ENCODE measurements around the gene LCP2. TPM values are rescaled to one million over a fixed set of nuclear protein-coding genes. Genes with fewer than 3 reads are reported as not detected.

Gene LCP2
- polyA plus RNA-seq, 2 of the 4 experiments (the other 2 are of a cell fraction) = not detected

DNA sequence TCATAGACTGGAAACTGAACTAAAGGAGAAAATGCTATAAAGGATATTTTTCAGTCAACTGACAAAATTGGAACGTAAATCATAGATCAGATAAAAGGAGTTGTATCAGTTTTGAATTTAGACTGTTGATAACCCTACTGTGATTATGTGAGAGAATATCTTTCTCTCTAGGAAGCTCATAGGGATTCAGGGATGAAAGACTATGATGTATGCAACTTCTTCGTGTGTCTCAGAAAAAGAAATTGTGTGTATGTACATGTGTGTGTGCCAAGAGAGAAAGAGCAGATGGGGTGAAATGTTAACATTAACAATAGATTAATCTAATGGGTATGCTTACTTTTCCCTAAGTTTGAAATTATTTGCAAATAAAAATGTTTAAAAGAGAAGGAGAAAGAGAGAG lies 95.5 kb downstream of the LCP2 start:
- POLR2A ChIA-PET = no interaction called here
- no peaks in the 10 kb centered on the region for H3K4me1 ChIP-seq
- H3K4me2 ChIP-seq = no peak overlapping the region
- no peaks in the 10 kb centered on the region for H3K9me3 ChIP-seq
- WGBS (ENCODE audit: missing lambda C conversion rate) = 48% methylated on average over 2 of the region's 2 CpGs
- no peak overlapping the region for H3K27ac ChIP-seq
- ATAC-seq (no peak), FAIRE-seq (no peak), DNase-seq (ENCODE audit: low read depth in 1 of 2, low spot score in 1 of 2) (no peak)
- no peak for TF ChIP-seq ZSCAN20 (CRISPR knock-in tag; IDR thresholded peaks at IDR 0.05)
- TF ChIP-seq HOXB13 (CRISPR knock-in tag; IDR thresholded peaks at IDR 0.05; ENCODE audit: low read depth) = no peak
- TF ChIP-seq EHF (CRISPR knock-in tag; IDR thresholded peaks at IDR 0.05) = no peak
- no peak for TF ChIP-seq HOXB5 (CRISPR knock-in tag; IDR thresholded peaks at IDR 0.05)
- TF ChIP-seq NFE2L2 (conservative IDR thresholded peaks at IDR 0.05; ENCODE audit: low read length) = no peak
- TF ChIP-seq FOXS1 (CRISPR knock-in tag; IDR thresholded peaks at IDR 0.05) = no peak
- TF ChIP-seq, protein P1, sequence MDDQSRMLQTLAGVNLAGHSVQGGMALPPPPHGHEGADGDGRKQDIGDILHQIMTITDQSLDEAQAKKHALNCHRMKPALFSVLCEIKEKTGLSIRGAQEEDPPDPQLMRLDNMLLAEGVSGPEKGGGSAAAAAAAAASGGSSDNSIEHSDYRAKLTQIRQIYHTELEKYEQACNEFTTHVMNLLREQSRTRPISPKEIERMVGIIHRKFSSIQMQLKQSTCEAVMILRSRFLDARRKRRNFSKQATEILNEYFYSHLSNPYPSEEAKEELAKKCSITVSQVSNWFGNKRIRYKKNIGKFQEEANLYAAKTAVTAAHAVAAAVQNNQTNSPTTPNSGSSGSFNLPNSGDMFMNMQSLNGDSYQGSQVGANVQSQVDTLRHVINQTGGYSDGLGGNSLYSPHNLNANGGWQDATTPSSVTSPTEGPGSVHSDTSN (IDR thresholded peaks at IDR 0.05) = no peak
- no peak for TF ChIP-seq SMC3 (IDR thresholded peaks at IDR 0.05)
- TF ChIP-seq, protein P2, sequence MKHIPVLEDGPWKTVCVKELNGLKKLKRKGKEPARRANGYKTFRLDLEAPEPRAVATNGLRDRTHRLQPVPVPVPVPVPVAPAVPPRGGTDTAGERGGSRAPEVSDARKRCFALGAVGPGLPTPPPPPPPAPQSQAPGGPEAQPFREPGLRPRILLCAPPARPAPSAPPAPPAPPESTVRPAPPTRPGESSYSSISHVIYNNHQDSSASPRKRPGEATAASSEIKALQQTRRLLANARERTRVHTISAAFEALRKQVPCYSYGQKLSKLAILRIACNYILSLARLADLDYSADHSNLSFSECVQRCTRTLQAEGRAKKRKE (CRISPR knock-in tag; IDR thresholded peaks at IDR 0.05; ENCODE audit: low read depth) = no peak
- no peak for TF ChIP-seq RCOR1 (IDR thresholded peaks at IDR 0.05; ENCODE audit: low read depth, low read length)
- TF ChIP-seq POLR2AphosphoS2 (conservative IDR thresholded peaks at IDR 0.05; ENCODE audit: low read length) = no peak
- no peak for TF ChIP-seq JUN (IDR thresholded peaks at IDR 0.05)
- no peak for TF ChIP-seq HOXA7 (CRISPR knock-in tag; IDR thresholded peaks at IDR 0.05)
- TF ChIP-seq EHMT2 (IDR thresholded peaks at IDR 0.05; ENCODE audit: low read depth) = no peak
- TF ChIP-seq KDM5A (IDR thresholded peaks at IDR 0.05) = no peak
- H3K4me3 ChIP-seq = no peak overlapping the region
- CTCF ChIA-PET = interaction anchor here (1.3 to 2.7 kb wide), 2 partner anchors 18 to 24 kb away, joined by 3 to 18 read pairs; no protein-coding TSS in a partner anchor

DNA sequence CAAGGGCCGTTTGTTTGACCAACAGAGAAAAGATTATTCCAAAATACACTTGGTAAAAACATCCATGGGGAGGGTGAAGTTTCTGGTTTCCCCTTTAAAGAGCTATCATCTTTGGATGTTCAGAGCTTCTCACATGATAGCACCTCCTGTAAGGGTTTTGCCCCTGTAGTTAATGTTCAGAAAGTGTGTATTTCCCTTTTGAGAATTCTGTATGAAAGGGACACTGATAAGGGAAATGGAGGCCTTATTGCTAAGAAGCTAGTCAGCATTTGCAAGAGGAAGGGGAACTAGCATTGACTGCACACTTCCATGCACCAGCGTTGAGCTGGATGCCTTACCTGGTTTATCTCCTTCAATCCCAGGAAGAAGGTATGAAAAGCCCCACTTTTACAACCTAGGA lies 96.3 kb downstream of the LCP2 start:
- WGBS (ENCODE audit: missing lambda C conversion rate) = 35% methylated on average over 2 of the region's 2 CpGs
- CTCF ChIA-PET = interaction anchor here (0.9 to 2.7 kb wide), 4 partner anchors 9 to 101 kb away, joined by 3 to 18 read pairs (median 8); no protein-coding TSS in a partner anchor

More for the DNA sequence above, 96.3 kb downstream of the LCP2 start:
- no peak overlapping the region for H3K4me3 ChIP-seq
- H3K27ac ChIP-seq = no peak overlapping the region
- POLR2A ChIA-PET = no interaction called here
- H3K4me2 ChIP-seq = no peak overlapping the region
- no peaks in the 10 kb centered on the region for H3K4me1 ChIP-seq
- no peak for TF ChIP-seq BHLHE40 (IDR thresholded peaks at IDR 0.05; ENCODE audit: low read depth, low read length)
- TF ChIP-seq HOXB13 (CRISPR knock-in tag; IDR thresholded peaks at IDR 0.05; ENCODE audit: low read depth) = no peak
- no peak for TF ChIP-seq SREBF2 (IDR thresholded peaks at IDR 0.05)
- no peak for TF ChIP-seq RNF2 (IDR thresholded peaks at IDR 0.05; ENCODE audit: borderline replicate concordance, low read depth)
- TF ChIP-seq SMC3 (IDR thresholded peaks at IDR 0.05) = no peak
- no peak for TF ChIP-seq KDM5A (IDR thresholded peaks at IDR 0.05)
- no peak for TF ChIP-seq KDM1A (IDR thresholded peaks at IDR 0.05; ENCODE audit: low read depth)
- no peak for TF ChIP-seq CEBPB (IDR thresholded peaks at IDR 0.05)
- TF ChIP-seq, protein P3, sequence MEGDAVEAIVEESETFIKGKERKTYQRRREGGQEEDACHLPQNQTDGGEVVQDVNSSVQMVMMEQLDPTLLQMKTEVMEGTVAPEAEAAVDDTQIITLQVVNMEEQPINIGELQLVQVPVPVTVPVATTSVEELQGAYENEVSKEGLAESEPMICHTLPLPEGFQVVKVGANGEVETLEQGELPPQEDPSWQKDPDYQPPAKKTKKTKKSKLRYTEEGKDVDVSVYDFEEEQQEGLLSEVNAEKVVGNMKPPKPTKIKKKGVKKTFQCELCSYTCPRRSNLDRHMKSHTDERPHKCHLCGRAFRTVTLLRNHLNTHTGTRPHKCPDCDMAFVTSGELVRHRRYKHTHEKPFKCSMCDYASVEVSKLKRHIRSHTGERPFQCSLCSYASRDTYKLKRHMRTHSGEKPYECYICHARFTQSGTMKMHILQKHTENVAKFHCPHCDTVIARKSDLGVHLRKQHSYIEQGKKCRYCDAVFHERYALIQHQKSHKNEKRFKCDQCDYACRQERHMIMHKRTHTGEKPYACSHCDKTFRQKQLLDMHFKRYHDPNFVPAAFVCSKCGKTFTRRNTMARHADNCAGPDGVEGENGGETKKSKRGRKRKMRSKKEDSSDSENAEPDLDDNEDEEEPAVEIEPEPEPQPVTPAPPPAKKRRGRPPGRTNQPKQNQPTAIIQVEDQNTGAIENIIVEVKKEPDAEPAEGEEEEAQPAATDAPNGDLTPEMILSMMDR (IDR thresholded peaks at IDR 0.05) = no peak
- no peak for TF ChIP-seq HOXB5 (CRISPR knock-in tag; IDR thresholded peaks at IDR 0.05)
- no peak for TF ChIP-seq NR3C1 (IDR thresholded peaks at IDR 0.05)
- TF ChIP-seq NFE2L2 (conservative IDR thresholded peaks at IDR 0.05; ENCODE audit: low read length) = no peak
- TF ChIP-seq, protein P1 (IDR thresholded peaks at IDR 0.05) = no peak
- no peak for TF ChIP-seq CHD4 (IDR thresholded peaks at IDR 0.05; ENCODE audit: borderline replicate concordance)
- no peak for TF ChIP-seq RAD21 (conservative IDR thresholded peaks at IDR 0.05 in 1 of 2, IDR thresholded peaks at IDR 0.05 in 1 of 2)
- no peak for TF ChIP-seq MYC (IDR thresholded peaks at IDR 0.05; ENCODE audit: borderline replicate concordance, low read length)
- TF ChIP-seq, protein P4, sequence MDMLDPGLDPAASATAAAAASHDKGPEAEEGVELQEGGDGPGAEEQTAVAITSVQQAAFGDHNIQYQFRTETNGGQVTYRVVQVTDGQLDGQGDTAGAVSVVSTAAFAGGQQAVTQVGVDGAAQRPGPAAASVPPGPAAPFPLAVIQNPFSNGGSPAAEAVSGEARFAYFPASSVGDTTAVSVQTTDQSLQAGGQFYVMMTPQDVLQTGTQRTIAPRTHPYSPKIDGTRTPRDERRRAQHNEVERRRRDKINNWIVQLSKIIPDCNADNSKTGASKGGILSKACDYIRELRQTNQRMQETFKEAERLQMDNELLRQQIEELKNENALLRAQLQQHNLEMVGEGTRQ (IDR thresholded peaks at IDR 0.05) = no peak
- no peak for TF ChIP-seq POLR2A (IDR thresholded peaks at IDR 0.05; ENCODE audit: low read length)
- no peak for TF ChIP-seq ZC3H11A (IDR thresholded peaks at IDR 0.05)
- TF ChIP-seq HOXA7 (CRISPR knock-in tag; IDR thresholded peaks at IDR 0.05) = no peak
- H3K9me3 ChIP-seq = no peaks in the 10 kb centered on the region
- ATAC-seq (no peak), DNase-seq (ENCODE audit: low read depth in 1 of 2, low spot score in 1 of 2) (no peak), FAIRE-seq (no peak)

Measured in A549 (cell line).